ENCODE results near the gene UNK. TPM values are rescaled to one million over a fixed set of nuclear protein-coding genes. Genes with fewer than 3 reads are reported as not detected.

Gene UNK
- total and polyA plus RNA-seq, 2 donors (not counting 1 experiment from before 2014, with no cell fraction given), result 35.5 to 70.3 TPM

GRCh38 chr17:75751676-75752404 is 32.8 kb upstream of the UNK start:
- Histone ChIP-seq H3K79me2 (ENCODE audit: control insufficient read depth, insufficient read depth, low read length) (no peaks in the 10 kb centered on the region), H3K4me3 (ENCODE audit: control extremely low read depth in 1 of 5, extremely low read depth in 1 of 5, insufficient read depth in 1 of 5, low read depth in 2 of 5, low read length in 4 of 5) (no peak overlapping the region), H4K20me1 (ENCODE audit: control insufficient read depth, insufficient read depth, low read length, poor library complexity, severe bottlenecking) (no peaks in the 10 kb centered on the region), H3K4me1 (ENCODE audit: control insufficient read depth in 2 of 2, insufficient read depth in 2 of 2, low read length in 2 of 2) (peaks cover 9 to 34% of the 10 kb centered on the region in 2 donors), H3K9me3 (ENCODE audit: control extremely low read depth in 1 of 3, control insufficient read depth in 2 of 3, insufficient read depth in 1 of 3, low read length in 2 of 3) (no peaks in the 10 kb centered on the region), H2AFZ (ENCODE audit: insufficient read depth, low read depth, low read length, poor library complexity, severe bottlenecking) (no peak overlapping the region), H3K9ac (ENCODE audit: low read length) (no peak overlapping the region), H3K4me2 (replicated peaks; ENCODE audit: low read depth, low read length, poor library complexity, severe bottlenecking) (no peak overlapping the region), H3K27ac (ENCODE audit: low read length in 2 of 2) (no peak overlapping the region), H3K36me3 (replicated peaks in 1 of 2; ENCODE audit: control extremely low read depth in 1 of 2, control insufficient read depth in 1 of 2, extremely low read depth in 1 of 2, insufficient read depth in 2 of 2, low read length in 1 of 2) (no peaks in the 10 kb centered on the region), H3K27me3 (replicated peaks in 1 of 4; ENCODE audit: control extremely low read depth in 1 of 4, control insufficient read depth in 3 of 4, insufficient read depth in 4 of 4, low read length in 3 of 4) (no peaks in the 10 kb centered on the region)
- Mint-ChIP-seq H3K27me3 (peaks cover 4% of the 10 kb centered on the region), H3K4me1 (peaks cover 26% of the 10 kb centered on the region), H3K27ac (no peak overlapping the region), H3K9me3 (ENCODE audit: insufficient read depth) (no peaks in the 10 kb centered on the region), H3K4me3 (no peak overlapping the region)
- ChIA-PET CTCF (interaction anchor here (1.2 to 8.2 kb wide), 12 partner anchors 12 to 127 kb away, joined by 3 to 389 read pairs (median 24); partner anchors contain the start of genes GALK1, SMIM5 and TRIM47), POLR2A (no interaction called here)
- 89% methylated on average over 19 of the region's 24 CpGs for WGBS (ENCODE audit: insufficient coverage)
- no peak for ATAC-seq (ENCODE audit: low read depth)
- intact Hi-C loops (cut with micrococcal nuclease), result loop anchor here (10.0 kb wide), 1 partner anchor 253 kb away; the partner anchor contains the start of gene CDK3
- peak; percentile 31 for DNase-seq
- TF ChIP-seq EZH2 (IDR thresholded peaks at IDR 0.05; ENCODE audit: borderline replicate concordance, insufficient read depth, low read depth, low read length, poor library complexity, severe bottlenecking) (no peak), CTCF (IDR thresholded peaks at IDR 0.05) (no peak)

- Mint-ChIP-seq H3K27me3 (peaks cover 4% of the 10 kb centered on the region), H3K4me3 (peak overlapping the region; percentile 44), H3K4me1 (peaks cover 26% of the 10 kb centered on the region), H3K9me3 (ENCODE audit: insufficient read depth) (no peaks in the 10 kb centered on the region), H3K27ac (no peak overlapping the region)
- no peaks in the 10 kb centered on the region for H4K20me1 ChIP-seq (ENCODE audit: control insufficient read depth, insufficient read depth, low read length, poor library complexity, severe bottlenecking)
- no peak overlapping the region for H3K27ac ChIP-seq (ENCODE audit: low read length in 2 of 2)
- peaks cover 9 to 34% of the 10 kb centered on the region in 2 donors for H3K4me1 ChIP-seq (ENCODE audit: control insufficient read depth in 2 of 2, insufficient read depth in 2 of 2, low read length in 2 of 2)
- H3K79me2 ChIP-seq (ENCODE audit: control insufficient read depth, insufficient read depth, low read length), result no peaks in the 10 kb centered on the region
- TF ChIP-seq CTCF (IDR thresholded peaks at IDR 0.05), result no peak
- no peak for TF ChIP-seq EZH2 (IDR thresholded peaks at IDR 0.05; ENCODE audit: borderline replicate concordance, insufficient read depth, low read depth, low read length, poor library complexity, severe bottlenecking)
- no peaks in the 10 kb centered on the region for H3K9me3 ChIP-seq (ENCODE audit: control extremely low read depth in 1 of 3, control insufficient read depth in 2 of 3, insufficient read depth in 1 of 3, low read length in 2 of 3)
- H3K4me2 ChIP-seq (replicated peaks; ENCODE audit: low read depth, low read length, poor library complexity, severe bottlenecking), result no peak overlapping the region
- 94% methylated on average over 10 of the region's 10 CpGs for WGBS (ENCODE audit: insufficient coverage)
- no peaks in the 10 kb centered on the region for H3K36me3 ChIP-seq (replicated peaks in 1 of 2; ENCODE audit: control extremely low read depth in 1 of 2, control insufficient read depth in 1 of 2, extremely low read depth in 1 of 2, insufficient read depth in 2 of 2, low read length in 1 of 2)
- no peak overlapping the region for H3K9ac ChIP-seq (ENCODE audit: low read length)
- no peak overlapping the region for H2AFZ ChIP-seq (ENCODE audit: insufficient read depth, low read depth, low read length, poor library complexity, severe bottlenecking)
- H3K4me3 ChIP-seq (ENCODE audit: control extremely low read depth in 1 of 5, extremely low read depth in 1 of 5, insufficient read depth in 1 of 5, low read depth in 2 of 5, low read length in 4 of 5), result no peak overlapping the region
- POLR2A ChIA-PET, result interaction anchor here (2.2 to 3.4 kb wide), 2 partner anchors 13 to 24 kb away, joined by 11 to 23 read pairs; partner anchors contain the start of gene GALK1
- no peaks in the 10 kb centered on the region for H3K27me3 ChIP-seq (replicated peaks in 1 of 4; ENCODE audit: control extremely low read depth in 1 of 4, control insufficient read depth in 3 of 4, insufficient read depth in 4 of 4, low read length in 3 of 4)
- intact Hi-C loops (cut with micrococcal nuclease), result loop anchor here (10.0 kb wide), 1 partner anchor 252 kb away; the partner anchor contains the start of gene CDK3
- ATAC-seq (ENCODE audit: low read depth) (no peak), DNase-seq (no peak)
- CTCF ChIA-PET, result interaction anchor here (0.8 to 5.9 kb wide), 17 partner anchors 11 to 325 kb away, joined by 3 to 87 read pairs (median 10); partner anchors contain the start of genes GALK1, SMIM5, TRIM47 and TRIM65
These were observed 32.2 kb upstream of the UNK start for GRCh38 chr17:75752405-75752709.

Data from B cell (primary cell).